Measurements from ENCODE around the gene SUN1. TPM values are rescaled to one million over a fixed set of nuclear protein-coding genes. Genes with fewer than 3 reads are reported as not detected.

SUN1 gene
- total and polyA plus RNA-seq, 10 of the 15 experiments (the other 5 are each of a cell fraction or from before 2014, with no cell fraction given): 27.8 to 107 (median 65.8) TPM

- ATAC-seq (no peak), DNase-seq (ENCODE audit: low read depth, low spot score) (no peak), FAIRE-seq (no peak)
- Histone ChIP-seq H2AFZ (ENCODE audit: control insufficient read depth, low read depth, low read length) (no peak overlapping the region), H3K4me3 (no peak overlapping the region), H3K27ac (ENCODE audit: control insufficient read depth, insufficient read depth) (no peak overlapping the region), H3K27me3 (replicated peaks in 1 of 2; ENCODE audit: control insufficient read depth in 2 of 2, insufficient read depth in 2 of 2, low read length in 1 of 2) (no peaks in the 10 kb centered on the region), H3K4me2 (ENCODE audit: control insufficient read depth, insufficient read depth) (no peak overlapping the region), H3K36me3 (ENCODE audit: control insufficient read depth in 2 of 2, insufficient read depth in 2 of 2, low read length in 1 of 2) (no peaks in the 10 kb centered on the region), H4K20me1 (ENCODE audit: control insufficient read depth, insufficient read depth) (no peaks in the 10 kb centered on the region), H3K9ac (ENCODE audit: control insufficient read depth, insufficient read depth, low read length) (no peak overlapping the region), H3K79me2 (ENCODE audit: control insufficient read depth, insufficient read depth, low read length) (no peaks in the 10 kb centered on the region), H3K4me1 (ENCODE audit: control insufficient read depth, insufficient read depth, low read length) (no peaks in the 10 kb centered on the region), H3K9me3 (replicated peaks; ENCODE audit: control insufficient read depth, insufficient read depth, low read length) (no peaks in the 10 kb centered on the region; the same call in 2 of the 3 replicates)
- in situ Hi-C loops (cut with MboI): no loop called here
- CTCF ChIA-PET: interaction anchor here (7.2 kb wide), 1 partner anchor 81 kb away, joined by 79 read pairs; no protein-coding TSS in a partner anchor
- BruUV-seq (replicated peaks): no TSS peak
- intact Hi-C loops (cut with micrococcal nuclease; ENCODE audit: unreplicated experiment): no loop called here
- POLR2A ChIA-PET: no interaction called here
- SMC1A ChIA-PET (ENCODE audit: uncharacterized antibody, unreplicated experiment): interaction anchor here (2.4 kb wide), 1 partner anchor 82 kb away, joined by 15 read pairs; no protein-coding TSS in a partner anchor
- RAD21 ChIA-PET (ENCODE audit: unreplicated experiment): interaction anchor here (1.2 kb wide), 1 partner anchor 21 kb away, joined by 3 read pairs; no protein-coding TSS in a partner anchor
- TF ChIP-seq SMAD5 (IDR thresholded peaks at IDR 0.05; ENCODE audit: low read depth) (no peak), TCF7 (IDR thresholded peaks at IDR 0.05; ENCODE audit: borderline replicate concordance) (no peak), E2F4 (IDR thresholded peaks at IDR 0.05; ENCODE audit: low read depth, low read length) (no peak), NBN (IDR thresholded peaks at IDR 0.05) (no peak), POLR2A (IDR thresholded peaks at IDR 0.05; ENCODE audit: low read depth, low read length) (no peak)
- WGBS (ENCODE audit: insufficient coverage, insufficient replicate concordance, low lambda C conversion rate, missing lambda C conversion rate): 94% methylated on average over 5 of the region's 5 CpGs
These were observed 40.8 kb upstream of the SUN1 start for GRCh38 chr7:791519-791918.

GRCh38 chr7:794207-794606 lies 38.1 kb upstream of the SUN1 start:
- no peak overlapping the region for H3K27ac ChIP-seq (ENCODE audit: control insufficient read depth, insufficient read depth)
- H3K27me3 ChIP-seq (replicated peaks in 1 of 2; ENCODE audit: control insufficient read depth in 2 of 2, insufficient read depth in 2 of 2, low read length in 1 of 2): no peaks in the 10 kb centered on the region
- POLR2A ChIA-PET: interaction anchor here (0.7 kb wide), 2 partner anchors 21 to 226 kb away, joined by 3 to 4 read pairs; no protein-coding TSS in a partner anchor
- intact Hi-C loops (cut with micrococcal nuclease; ENCODE audit: unreplicated experiment): no loop called here
- SMC1A ChIA-PET (ENCODE audit: uncharacterized antibody, unreplicated experiment): no interaction called here
- H3K4me1 ChIP-seq (ENCODE audit: control insufficient read depth, insufficient read depth, low read length): no peaks in the 10 kb centered on the region
- BruUV-seq (replicated peaks): no TSS peak
- in situ Hi-C loops (cut with MboI): no loop called here
- ATAC-seq (no peak), DNase-seq (ENCODE audit: low read depth, low spot score) (no peak), FAIRE-seq (no peak)
- no peaks in the 10 kb centered on the region; the same call in 2 of the 3 replicates for H3K9me3 ChIP-seq (replicated peaks; ENCODE audit: control insufficient read depth, insufficient read depth, low read length)
- RAD21 ChIA-PET (ENCODE audit: unreplicated experiment): no interaction called here
- no peaks in the 10 kb centered on the region for H3K36me3 ChIP-seq (ENCODE audit: control insufficient read depth in 2 of 2, insufficient read depth in 2 of 2, low read length in 1 of 2)
- no peaks in the 10 kb centered on the region for H3K79me2 ChIP-seq (ENCODE audit: control insufficient read depth, insufficient read depth, low read length)
- CTCF ChIA-PET: no interaction called here
- no peak overlapping the region for H2AFZ ChIP-seq (ENCODE audit: control insufficient read depth, low read depth, low read length)
- no peak for TF ChIP-seq REST (IDR thresholded peaks at IDR 0.05; ENCODE audit: low read depth, low read length)
- 99% methylated on average over 4 of the region's 5 CpGs for WGBS (ENCODE audit: insufficient coverage, insufficient replicate concordance, low lambda C conversion rate, missing lambda C conversion rate)
- no peaks in the 10 kb centered on the region for H4K20me1 ChIP-seq (ENCODE audit: control insufficient read depth, insufficient read depth)
- no peak overlapping the region for H3K9ac ChIP-seq (ENCODE audit: control insufficient read depth, insufficient read depth, low read length)
- H3K4me3 ChIP-seq: no peak overlapping the region
- no peak overlapping the region for H3K4me2 ChIP-seq (ENCODE audit: control insufficient read depth, insufficient read depth)
